Nephron progenitor cell (in vitro differentiated cells): ENCODE data around the gene THAP6.
A peak's percentile ranks its signal among the peaks of the same experiment; 100 is the strongest.
"Not testable (repeated sequence)": the region's sequence is repeated elsewhere in the genome, so short reads cannot be mapped to it uniquely, and the experiment has no call there.

ENCODE experiments used
- DNase-seq: peaks from one replicate; pipeline ENCODE4 v3.0.0; 2021
- H3K27ac Mint-ChIP-seq: 2 replicates; pipeline ENCODE4 v1.8.0; 2021; ENCODE audit warnings: mild to moderate bottlenecking, moderate library complexity, mixed read lengths
- H3K27me3 Mint-ChIP-seq: 2 replicates; pipeline ENCODE4 v1.8.0; 2021; ENCODE audit warnings: mild to moderate bottlenecking, low read depth, mixed read lengths; ENCODE audit not compliant: poor library complexity
- H3K36me3 Mint-ChIP-seq: 2 replicates; pipeline ENCODE4 v1.8.0; 2021; ENCODE audit warnings: low read depth, mixed read lengths
- H3K4me1 Mint-ChIP-seq: 2 replicates; pipeline ENCODE4 v1.8.0; 2021; ENCODE audit warnings: mixed read lengths
- H3K4me3 Mint-ChIP-seq: 2 replicates; pipeline ENCODE4 v1.8.0; 2021; ENCODE audit warnings: mild to moderate bottlenecking, moderate library complexity, mixed read lengths
- H3K9me3 Mint-ChIP-seq: 2 replicates; pipeline ENCODE4 v1.8.0; 2021; ENCODE audit warnings: mild to moderate bottlenecking, moderate library complexity, mixed read lengths
- CTCF ChIP-seq: fragments of 200-600 bp; sonication (generic); IDR thresholded peaks from 2 replicates; pipeline ENCODE4 v1.5.0; 2021; ENCODE audit warnings: antibody characterized with exemption

THAP6 gene

GRCh38 chr4:75502671-75503070 is 11.6 kb upstream of the THAP6 start:
- H3K9me3 Mint-ChIP-seq = peaks cover 29% of the 10 kb centered on the region
- H3K4me1 Mint-ChIP-seq = no peaks in the 10 kb centered on the region
- peaks cover 88% of the 10 kb centered on the region for H3K36me3 Mint-ChIP-seq
- H3K4me3 Mint-ChIP-seq = no peak overlapping the region
- no peaks in the 10 kb centered on the region for H3K27me3 Mint-ChIP-seq
- no peak for TF ChIP-seq CTCF
- H3K27ac Mint-ChIP-seq = no peak overlapping the region
- DNase-seq = no peak

GRCh38 chr4:75505630-75506029 is 8.6 kb upstream of the THAP6 start:
- Mint-ChIP-seq H3K36me3 (peaks cover 80% of the 10 kb centered on the region), H3K4me3 (no peak overlapping the region), H3K27me3 (no peaks in the 10 kb centered on the region), H3K9me3 (peaks cover 17% of the 10 kb centered on the region), H3K4me1 (no peaks in the 10 kb centered on the region), H3K27ac (no peak overlapping the region)
- DNase-seq = no peak
- no peak for TF ChIP-seq CTCF

- not testable (repeated sequence) for DNase-seq, H3K27ac Mint-ChIP-seq, H3K4me3 Mint-ChIP-seq, H3K27me3 Mint-ChIP-seq
- Mint-ChIP-seq H3K4me1 (peaks cover 11% of the 10 kb centered on the region), H3K9me3 (peaks cover 21% of the 10 kb centered on the region), H3K36me3 (peaks cover 53% of the 10 kb centered on the region)
These were observed 4.7 kb upstream of the THAP6 start for GRCh38 chr4:75509592-75509991.

GRCh38 chr4:75511841-75512240 is 2.4 kb upstream of the THAP6 start:
- peaks cover 21% of the 10 kb centered on the region for H3K9me3 Mint-ChIP-seq
- no peak for DNase-seq
- peaks cover 35% of the 10 kb centered on the region for H3K36me3 Mint-ChIP-seq

GRCh38 chr4:75512386-75513211 is 1.7 kb upstream of the THAP6 start:
- no peak overlapping the region for H3K27ac Mint-ChIP-seq
- no peaks in the 10 kb centered on the region for H3K27me3 Mint-ChIP-seq
- peaks cover 21% of the 10 kb centered on the region for H3K9me3 Mint-ChIP-seq
- H3K4me3 Mint-ChIP-seq = no peak overlapping the region
- TF ChIP-seq CTCF = no peak
- no peak for DNase-seq
- H3K4me1 Mint-ChIP-seq = peaks cover 25% of the 10 kb centered on the region
- H3K36me3 Mint-ChIP-seq = peaks cover 34% of the 10 kb centered on the region

More at GRCh38 chr4:75511841-75512240, 2.4 kb upstream of the THAP6 start:
- Mint-ChIP-seq H3K27me3 (no peaks in the 10 kb centered on the region), H3K4me1 (peaks cover 25% of the 10 kb centered on the region), H3K4me3 (no peak overlapping the region), H3K27ac (no peak overlapping the region)
- TF ChIP-seq CTCF = no peak

GRCh38 chr4:75513526-75514130 is 645 bp upstream of the THAP6 start:
- Mint-ChIP-seq H3K4me3 (no peak overlapping the region), H3K27me3 (no peaks in the 10 kb centered on the region), H3K36me3 (peaks cover 40% of the 10 kb centered on the region), H3K4me1 (peaks cover 25% of the 10 kb centered on the region), H3K9me3 (peaks cover 21% of the 10 kb centered on the region), H3K27ac (peak overlapping the region; percentile 87)
- TF ChIP-seq CTCF = no peak
- no peak for DNase-seq
